Measurements from ENCODE around the gene CERCAM. TPM values are rescaled to one million over a fixed set of nuclear protein-coding genes. Genes with fewer than 3 reads are reported as not detected.

CERCAM gene
- total and polyA plus RNA-seq, 2 of the 4 experiments (the other 2 are of a cell fraction) = 15.1 to 118 TPM

DNA sequence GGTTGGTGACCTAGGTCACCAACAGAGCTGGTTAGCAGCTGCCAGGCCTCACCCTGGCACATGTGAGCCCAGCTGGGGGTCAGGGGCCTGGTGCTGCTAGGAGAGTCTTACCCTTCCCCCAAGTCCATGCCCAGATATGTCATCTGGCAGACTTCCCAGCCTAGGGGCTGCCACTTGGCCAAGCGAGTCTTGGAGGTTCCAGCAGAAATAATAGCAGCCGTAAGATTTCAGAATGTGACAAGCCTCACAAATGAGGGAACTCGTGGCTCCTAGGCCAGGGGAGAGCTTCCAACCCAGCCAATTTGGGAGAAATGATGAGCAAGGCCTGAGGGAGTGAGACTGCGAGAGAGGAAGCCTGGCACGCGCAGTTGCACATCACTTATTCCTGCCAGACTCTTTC is 38.4 kb upstream of the CERCAM start:
- H3K9me1 ChIP-seq (ENCODE audit: insufficient read depth, low read length) = peaks cover 7% of the 10 kb centered on the region; the same call in 1 of the 2 replicates
- H3K27me3 ChIP-seq (ENCODE audit: control insufficient read depth, insufficient read depth, low read length) = no peaks in the 10 kb centered on the region
- no peak overlapping the region for H3K14ac ChIP-seq (replicated peaks; ENCODE audit: low read depth, low read length)
- no peak overlapping the region for H3K4me2 ChIP-seq (ENCODE audit: low read depth, low read length)
- no peak overlapping the region for H3K4ac ChIP-seq (ENCODE audit: low read depth, low read length)
- ChIA-PET CTCF (no interaction called here), POLR2A (ENCODE audit: unreplicated experiment) (no interaction called here)
- no peak overlapping the region for H2BK15ac ChIP-seq (ENCODE audit: low read depth, low read length)
- no peak overlapping the region for H4K91ac ChIP-seq (ENCODE audit: insufficient read depth, low read depth, low read length)
- peaks cover 32% of the 10 kb centered on the region for H3K36me3 ChIP-seq (ENCODE audit: control insufficient read depth, insufficient read depth, low read length)
- no peak overlapping the region for H3K56ac ChIP-seq (ENCODE audit: extremely low read depth, insufficient read depth, low read length)
- no peak overlapping the region for H2AK9ac ChIP-seq (replicated peaks; ENCODE audit: low read depth, low read length, poor library complexity)
- no peak overlapping the region for H3K18ac ChIP-seq (ENCODE audit: low read depth, low read length)
- H4K5ac ChIP-seq (ENCODE audit: low read depth, low read length) = no peak overlapping the region
- H3K4me1 ChIP-seq (ENCODE audit: control insufficient read depth, insufficient read depth, low read length) = no peaks in the 10 kb centered on the region
- BruUV-seq (replicated peaks) = no TSS peak
- TF ChIP-seq RCOR1 (IDR thresholded peaks at IDR 0.05; ENCODE audit: insufficient replicate concordance, low read length) (no peak), RAD21 (IDR thresholded peaks at IDR 0.05; ENCODE audit: low read length) (no peak), FOS (IDR thresholded peaks at IDR 0.05; ENCODE audit: low read depth, low read length) (no peak), SMC3 (IDR thresholded peaks at IDR 0.05; ENCODE audit: low read depth, low read length) (no peak), CEBPB (IDR thresholded peaks at IDR 0.05; ENCODE audit: low read depth, low read length) (no peak), RFX5 (IDR thresholded peaks at IDR 0.05; ENCODE audit: low read depth, low read length) (no peak), MAZ (IDR thresholded peaks at IDR 0.05; ENCODE audit: borderline replicate concordance, low read depth, low read length) (no peak), NFE2L2 (IDR thresholded peaks at IDR 0.05; ENCODE audit: low read depth, low read length) (no peak), MAFK (IDR thresholded peaks at IDR 0.05; ENCODE audit: low read depth, low read length) (no peak), CHD1 (IDR thresholded peaks at IDR 0.05; ENCODE audit: low read depth, low read length) (no peak), POLR2A (IDR thresholded peaks at IDR 0.05; ENCODE audit: low read depth, low read length) (no peak), MXI1 (IDR thresholded peaks at IDR 0.05; ENCODE audit: borderline replicate concordance, low read depth, low read length) (no peak)
- TF ChIP-seq, protein P1, sequence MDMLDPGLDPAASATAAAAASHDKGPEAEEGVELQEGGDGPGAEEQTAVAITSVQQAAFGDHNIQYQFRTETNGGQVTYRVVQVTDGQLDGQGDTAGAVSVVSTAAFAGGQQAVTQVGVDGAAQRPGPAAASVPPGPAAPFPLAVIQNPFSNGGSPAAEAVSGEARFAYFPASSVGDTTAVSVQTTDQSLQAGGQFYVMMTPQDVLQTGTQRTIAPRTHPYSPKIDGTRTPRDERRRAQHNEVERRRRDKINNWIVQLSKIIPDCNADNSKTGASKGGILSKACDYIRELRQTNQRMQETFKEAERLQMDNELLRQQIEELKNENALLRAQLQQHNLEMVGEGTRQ (IDR thresholded peaks at IDR 0.05; ENCODE audit: low read depth, low read length) = no peak
- TF ChIP-seq, protein P2, sequence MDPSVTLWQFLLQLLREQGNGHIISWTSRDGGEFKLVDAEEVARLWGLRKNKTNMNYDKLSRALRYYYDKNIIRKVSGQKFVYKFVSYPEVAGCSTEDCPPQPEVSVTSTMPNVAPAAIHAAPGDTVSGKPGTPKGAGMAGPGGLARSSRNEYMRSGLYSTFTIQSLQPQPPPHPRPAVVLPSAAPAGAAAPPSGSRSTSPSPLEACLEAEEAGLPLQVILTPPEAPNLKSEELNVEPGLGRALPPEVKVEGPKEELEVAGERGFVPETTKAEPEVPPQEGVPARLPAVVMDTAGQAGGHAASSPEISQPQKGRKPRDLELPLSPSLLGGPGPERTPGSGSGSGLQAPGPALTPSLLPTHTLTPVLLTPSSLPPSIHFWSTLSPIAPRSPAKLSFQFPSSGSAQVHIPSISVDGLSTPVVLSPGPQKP (IDR thresholded peaks at IDR 0.05; ENCODE audit: borderline replicate concordance, low read depth, low read length) = no peak
- H2BK20ac ChIP-seq (ENCODE audit: low read depth, low read length) = no peak overlapping the region
- DNase-seq = no peak
- no peak overlapping the region for H3K9ac ChIP-seq (ENCODE audit: low read depth, low read length)
- peaks cover 15 to 63% of the 10 kb centered on the region in 2 experiments for H3K79me1 ChIP-seq (ENCODE audit: low read depth in 1 of 2, low read length in 2 of 2)
- dilution Hi-C loops (cut with HindIII; ENCODE audit: low sequenced_read_pairs, unreplicated experiment) (no loop called here), intact Hi-C loops (cut with micrococcal nuclease) (no loop called here), in situ Hi-C loops (cut with MboI; ENCODE audit: low sequenced_read_pairs) (no loop called here)
- no peak overlapping the region for H4K8ac ChIP-seq (ENCODE audit: low read depth in 2 of 2, low read length in 2 of 2)
- ATAC-seq (ENCODE audit: low read depth) = no peak
- H2AFZ ChIP-seq (replicated peaks; ENCODE audit: low read length, poor library complexity) = no peak overlapping the region
- H2AK5ac ChIP-seq (ENCODE audit: low read depth, low read length) = no peak overlapping the region
- no peak overlapping the region for H3K27ac ChIP-seq (ENCODE audit: insufficient read depth, low read length)
- H2BK120ac ChIP-seq (ENCODE audit: low read depth, low read length) = no peak overlapping the region
- peaks cover 11% of the 10 kb centered on the region; the same call in 1 of the 2 replicates for H4K20me1 ChIP-seq (ENCODE audit: insufficient read depth, low read length)
- no peak overlapping the region for H3K23ac ChIP-seq (ENCODE audit: low read depth, low read length)
- no peak overlapping the region for H2BK5ac ChIP-seq (ENCODE audit: low read depth, low read length, poor library complexity, severe bottlenecking)
- no peak overlapping the region for H3K4me3 ChIP-seq (ENCODE audit: insufficient read depth, low read depth, low read length)
- H3K9me3 ChIP-seq (ENCODE audit: control insufficient read depth, insufficient read depth, low read length) = no peaks in the 10 kb centered on the region
- no CpG with 5 or more reads among the region's 6 CpGs for WGBS, 2 experiments (ENCODE audit: extremely low coverage in 2 of 2, insufficient read length in 1 of 2)

All from IMR-90 (cell line).